ENCODE measurements around the gene C14orf39. TPM values are rescaled to one million over a fixed set of nuclear protein-coding genes. Genes with fewer than 3 reads are reported as not detected.

Gene C14orf39
- total RNA-seq, 1 donor from 2014 or later: 0.58 TPM

- no peak for DNase-seq (ENCODE audit: low read depth)
- Histone ChIP-seq H3K27me3 (ENCODE audit: control insufficient read depth, insufficient read depth, low read length) (no peaks in the 10 kb centered on the region), H3K36me3 (ENCODE audit: control insufficient read depth, insufficient read depth, low read length) (no peaks in the 10 kb centered on the region), H3K4me3 (ENCODE audit: low read depth, low read length) (no peak overlapping the region)
- TF ChIP-seq CTCF (IDR thresholded peaks at IDR 0.05; ENCODE audit: insufficient read depth, low read length, poor library complexity, severe bottlenecking): no peak
Measured at GRCh38 chr14:60396718-60397343, 89.0 kb downstream of the C14orf39 start.

Other genes with a start within 250 kb of the C14orf39 start
- 24.6 and 26.1 TPM in 2 replicates for gene PPM1A, start 236.8 kb downstream of the C14orf39 start, total RNA-seq
- not detected in 2 replicates for gene SIX6, start 23.1 kb upstream of the C14orf39 start, total RNA-seq
- 2.9 and 3.3 TPM in 2 replicates for gene SIX1, start 163.4 kb upstream of the C14orf39 start, total RNA-seq
- 11.1 and 11.7 TPM in 2 replicates for gene SIX4, start 238.3 kb upstream of the C14orf39 start, total RNA-seq
- gene MNAT1, start 248.7 kb upstream of the C14orf39 start, total RNA-seq: 37.0 and 49.2 TPM in 2 replicates